GM12878 (cell line): ENCODE data around the gene TRABD2B. TPM values are rescaled to one million over a fixed set of nuclear protein-coding genes. Genes with fewer than 3 reads are reported as not detected.

Experiments used
- ATAC-seq: fragments of 200-7000 bp; cut with Tn5 transposase; 3 replicates; pipeline ENCODE4 v1.9.1; 2020; ENCODE audit warnings: mild to moderate bottlenecking, moderate library complexity
- BruUV-seq: library from RNA; stranded (reverse); fragments of 400-500 nt; replicated peaks from 2 replicates; lab custom pipeline; 2021; lab: Mats Ljungman, UMichigan
- CTCF ChIA-PET: fragments of 300-600 bp; sonication (Branson Sonifier 250); formaldehyde crosslinking; extraction: SDS; loops from one replicate; lab custom pipeline; 2021; ENCODE audit warnings: inconsistent platforms; lab: Yijun Ruan, JAX
- POLR2A ChIA-PET: fragments of 350-600 bp; formaldehyde crosslinking; extraction: SDS; loops from one replicate; lab custom pipeline; 2021; ENCODE audit warnings: inconsistent platforms; lab: Charles Lee
- RAD21 ChIA-PET: fragments of 300-600 bp; sonication (Branson Sonifier 250); formaldehyde crosslinking; loops from one replicate; lab custom pipeline; 2023; ENCODE audit warnings: antibody characterized with exemption; ENCODE audit not compliant: unreplicated experiment; lab: Charles Lee
- SMC1A ChIA-PET: fragments of 300-600 bp; sonication (Branson Sonifier 250); formaldehyde crosslinking; loops from one replicate; lab custom pipeline; 2023; ENCODE audit not compliant: unreplicated experiment, uncharacterized antibody; lab: Charles Lee
- DNase-seq: peaks from one replicate; pipeline ENCODE4 v3.0.0-alpha.2; 2011; ENCODE audit warnings: low read depth, low spot score
- FAIRE-seq: peaks from 3 replicates; lab custom pipeline; 2011; peaks lifted over from hg19 to GRCh38; lab: Jason Lieb, UNC
- H2AFZ ChIP-seq: 2 replicates; pipeline ENCODE4 v1.6.0; 2011; ENCODE audit warnings: low read depth, low read length, control low read depth; ENCODE audit not compliant: control insufficient read depth
- H3K27ac ChIP-seq: 2 replicates; pipeline ENCODE4 v1.5.1; 2011; ENCODE audit warnings: control low read depth; ENCODE audit not compliant: control insufficient read depth, insufficient read depth
- H3K27me3 ChIP-seq, 2 experiments: replicated peaks in 1 of 2; 2 replicates each; pipeline versions ENCODE4 v1.6.0 to v1.6.1; 2011; ENCODE audit warnings: low read length in 1 of 2; ENCODE audit not compliant: control insufficient read depth in 2 of 2, insufficient read depth in 2 of 2
- H3K36me3 ChIP-seq, 2 experiments: 2 replicates each; pipeline ENCODE4 v1.5.1; 2011; ENCODE audit warnings: low read length in 1 of 2; ENCODE audit not compliant: control insufficient read depth in 2 of 2, insufficient read depth in 2 of 2
- H3K4me1 ChIP-seq: 2 replicates; pipeline ENCODE4 v1.6.1; 2011; ENCODE audit warnings: mild to moderate bottlenecking, low read length, moderate library complexity, mixed read lengths; ENCODE audit not compliant: control insufficient read depth, insufficient read depth
- H3K4me2 ChIP-seq: 2 replicates; pipeline ENCODE4 v1.6.0; 2011; ENCODE audit warnings: control low read depth; ENCODE audit not compliant: control insufficient read depth, insufficient read depth
- H3K4me3 ChIP-seq: fragments of 200-600 bp; sonication (generic); 2 replicates; pipeline ENCODE4 v1.5.1; 2016
- H3K79me2 ChIP-seq: 2 replicates; pipeline ENCODE4 v1.6.0; 2011; ENCODE audit warnings: low read length; ENCODE audit not compliant: control insufficient read depth, insufficient read depth
- H3K9ac ChIP-seq: 2 replicates; pipeline ENCODE4 v1.8.0; 2011; ENCODE audit warnings: low read length, control low read depth, mixed read lengths; ENCODE audit not compliant: control insufficient read depth, insufficient read depth
- H3K9me3 ChIP-seq: replicated peaks from 3 replicates; pipeline ENCODE4 v1.5.1; 2011; ENCODE audit warnings: mild to moderate bottlenecking, low read length; ENCODE audit not compliant: control insufficient read depth, insufficient read depth
- H4K20me1 ChIP-seq: 2 replicates; pipeline ENCODE4 v1.6.0; 2011; ENCODE audit not compliant: control insufficient read depth, insufficient read depth
- LARP7 ChIP-seq: fragments of 450-650 bp; IDR thresholded peaks from 2 replicates; pipeline ENCODE4 v1.6.1; 2017; ENCODE audit warnings: mild to moderate bottlenecking
- MYC ChIP-seq: IDR thresholded peaks from 2 replicates; pipeline ENCODE4 v1.6.1; 2011; ENCODE audit warnings: mild to moderate bottlenecking, low read length, moderate library complexity, inconsistent platforms; ENCODE audit not compliant: insufficient read depth, insufficient replicate concordance, insufficient read length, severe bottlenecking
- NR2C1 ChIP-seq: fragments of 450-650 bp; IDR thresholded peaks from 2 replicates; pipeline ENCODE4 v1.6.1; 2017; ENCODE audit warnings: antibody characterized with exemption, mild to moderate bottlenecking, moderate library complexity
- POLR2AphosphoS5 ChIP-seq: IDR thresholded peaks from 2 replicates; pipeline ENCODE4 v1.6.1; 2011; ENCODE audit warnings: mild to moderate bottlenecking, low read length, inconsistent platforms
- SMAD5 ChIP-seq: IDR thresholded peaks from 2 replicates; pipeline ENCODE4 v1.6.1; 2016; ENCODE audit warnings: antibody characterized with exemption, low read depth
- SREBF1 ChIP-seq: IDR thresholded peaks from 2 replicates; pipeline ENCODE4 v1.6.1; 2012; ENCODE audit warnings: mild to moderate bottlenecking, low read length
- WGBS: methylation state at CpG from one replicate; pipeline ENCODE4 v1.1.6; 2016; ENCODE audit warnings: low lambda C conversion rate; ENCODE audit not compliant: insufficient replicate concordance, insufficient coverage; ENCODE audit errors: missing lambda C conversion rate; 5-methylcytosine and 5-hydroxymethylcytosine counted together
- in situ Hi-C: fragments of 300-500 bp; cut with MboI; formaldehyde crosslinking; loops from 9 replicates; pipeline ENCODE4 v1.14.3; 2018; ENCODE audit warnings: mixed read lengths
- intact Hi-C: fragments of 100-400 bp; cut with micrococcal nuclease; formaldehyde crosslinking; loops from one replicate; pipeline ENCODE4 v1.14.2; 2022; ENCODE audit not compliant: unreplicated experiment
- polyA plus RNA-seq, 11 experiments: library from polyadenylated mRNA; depleted of rRNA in 4 of 11; unstranded in 6 of 11; stranded (reverse) in 5 of 11; fragments of >200 nt; fragmentation: Nextera tagmentation in 4 of 11; fragmentation: Illumina TruSeq in 1 of 11; extraction: Ambion mirVana in 4 of 11; extraction: Trizol in 1 of 11; gene quantifications; 1 replicate in 1 of 11; 2 replicates in 10 of 11; pipeline versions ENCODE4 v1.2.1 to v1.2.3, GENCODE V29; 2011 to 2016; ENCODE audit warnings: inconsistent platforms in 2 of 11, missing spikeins in 2 of 11, low read depth in 1 of 11
- total RNA-seq, 4 experiments: library from RNA; depleted of rRNA in 3 of 4; stranded (reverse); fragments of >200 nt in 3 of 4; fragmentation: Illumina TruSeq in 1 of 4; extraction: Trizol in 1 of 4; gene quantifications; 2 replicates each; pipeline versions ENCODE4 v1.2.1 to v1.2.3, GENCODE V29; 2013 to 2021

Gene TRABD2B
- total and polyA plus RNA-seq, 10 of the 15 experiments (the other 5 are each of a cell fraction or from before 2014, with no cell fraction given), result not detected

DNA sequence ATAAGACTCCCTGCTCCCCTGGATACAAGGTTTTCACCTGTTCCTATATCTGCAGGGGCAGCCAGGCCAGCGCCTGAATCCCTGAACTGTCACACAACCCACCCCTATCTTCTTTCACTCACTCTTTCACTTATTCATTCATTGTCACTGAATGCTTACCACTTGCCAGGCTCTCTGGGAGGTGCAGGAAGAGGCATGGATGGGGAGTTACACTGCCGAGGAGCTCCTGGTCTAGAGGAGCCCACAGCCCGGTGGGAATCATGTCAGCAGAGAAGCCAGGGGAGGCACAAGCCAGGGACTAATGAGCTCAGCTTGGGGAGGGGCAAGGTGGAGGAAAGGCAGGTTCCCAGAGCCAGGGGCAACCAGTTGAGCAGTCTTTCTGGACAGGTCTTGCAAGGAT lies 155.8 kb downstream of the TRABD2B start:
- no peak overlapping the region for H3K4me3 ChIP-seq
- TF ChIP-seq NR2C1 (no peak), LARP7 (no peak), POLR2AphosphoS5 (no peak), MYC (no peak)
- TF ChIP-seq, all 136 proteins: peak for 0
- Histone ChIP-seq H3K9ac (no peak overlapping the region), H3K4me2 (no peak overlapping the region), H2AFZ (no peak overlapping the region), H4K20me1 (no peaks in the 10 kb centered on the region), H3K9me3 (no peaks in the 10 kb centered on the region), H3K27ac (no peak overlapping the region), H3K79me2 (no peaks in the 10 kb centered on the region), H3K36me3 (no peaks in the 10 kb centered on the region), H3K4me1 (no peaks in the 10 kb centered on the region), H3K27me3 (peaks cover 2 to 3% of the 10 kb centered on the region in 2 experiments; a peak in 3 of 4 replicates)
- ChIA-PET RAD21 (no interaction called here), CTCF (no interaction called here), POLR2A (no interaction called here), SMC1A (no interaction called here)
- intact Hi-C loops (no loop called here), in situ Hi-C loops (no loop called here)
- WGBS, result 7% methylated on average over 3 of the region's 3 CpGs
- FAIRE-seq (no peak), ATAC-seq (no peak), DNase-seq (no peak)
- no TSS peak for BruUV-seq

DNA sequence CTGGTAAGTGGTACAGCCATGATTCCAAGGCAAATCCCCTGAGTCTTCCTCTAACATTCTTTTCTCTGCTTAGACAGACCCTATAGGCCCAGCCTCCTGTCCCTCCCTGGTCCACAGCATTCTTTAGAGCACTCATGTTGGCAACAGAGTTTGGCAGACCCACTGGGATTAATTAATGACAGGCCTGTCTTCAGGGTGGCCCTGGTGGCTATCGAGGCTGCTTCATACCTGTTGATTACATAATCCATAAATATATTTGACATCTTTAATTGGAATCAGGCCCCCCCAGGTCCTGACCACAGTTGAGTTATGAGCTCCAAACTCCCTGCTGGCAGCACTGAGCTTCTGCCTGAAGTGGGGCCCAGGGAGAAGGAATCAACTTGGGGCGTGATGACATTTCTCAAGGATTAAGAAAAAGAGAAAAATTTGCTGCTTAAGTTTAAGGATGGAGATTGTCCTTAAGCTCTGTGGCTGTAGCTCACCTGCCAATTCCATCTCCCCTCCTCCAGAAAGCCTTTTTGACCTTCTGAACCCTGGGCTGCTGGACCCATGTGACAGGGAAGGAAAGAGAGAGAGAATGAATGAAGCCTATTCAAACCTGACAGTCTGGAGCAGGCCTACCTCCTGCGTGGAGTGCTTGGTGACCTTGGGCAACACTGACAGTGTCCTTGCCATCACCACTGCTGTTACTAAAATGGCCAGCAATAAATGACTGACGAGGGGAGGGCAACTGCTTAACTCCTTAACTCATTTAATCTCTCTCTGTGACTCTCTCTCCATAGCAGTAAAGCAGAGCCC lies 156.6 kb downstream of the TRABD2B start:
- SMC1A ChIA-PET, result no interaction called here
- Histone ChIP-seq H3K27ac (no peak overlapping the region), H2AFZ (no peak overlapping the region), H4K20me1 (no peaks in the 10 kb centered on the region), H3K9ac (no peak overlapping the region), H3K79me2 (no peaks in the 10 kb centered on the region), H3K9me3 (no peaks in the 10 kb centered on the region), H3K27me3 (peaks cover 2 to 3% of the 10 kb centered on the region in 2 experiments; a peak in 2 of 4 replicates), H3K4me1 (no peaks in the 10 kb centered on the region), H3K36me3 (no peaks in the 10 kb centered on the region)
- RAD21 ChIA-PET, result no interaction called here
- CTCF ChIA-PET, result no interaction called here
- no peak for DNase-seq
- ATAC-seq, result no peak
- WGBS, result 8% methylated on average over 4 of the region's 4 CpGs
- POLR2A ChIA-PET, result no interaction called here
- FAIRE-seq, result no peak
- TF ChIP-seq SMAD5 (no peak), MYC (no peak), SREBF1 (no peak)
- TF ChIP-seq, all 136 proteins: peak for 0
- H3K4me3 ChIP-seq, result no peak overlapping the region
- in situ Hi-C loops (no loop called here), intact Hi-C loops (no loop called here)
- no TSS peak for BruUV-seq
- H3K4me2 ChIP-seq, result no peak overlapping the region
